DOHH2 (cell line): ENCODE data around the gene FEV.

ENCODE experiments used
- H3F3A ChIP-seq: fragments of 200-600 bp; sonication (generic), shearing (Covaris generic); 2 replicates; pipeline ENCODE4 v1.6.0; 2016; ENCODE audit warnings: antibody characterized with exemption, mild to moderate bottlenecking; ENCODE audit not compliant: control insufficient read depth, insufficient read depth
- H3K27ac ChIP-seq: fragments of 200-600 bp; sonication (generic); 2 replicates; pipeline ENCODE4 v1.5.1; 2014; ENCODE audit warnings: low read depth, mild to moderate bottlenecking, low read length, moderate library complexity
- H3K27me3 ChIP-seq: fragments of 200-600 bp; sonication (generic); 2 replicates; pipeline ENCODE4 v1.6.1; 2014; ENCODE audit warnings: mild to moderate bottlenecking, low read length, mixed read lengths; ENCODE audit not compliant: control insufficient read depth
- H3K36me3 ChIP-seq: fragments of 200-600 bp; sonication (generic); 2 replicates; pipeline ENCODE4 v1.6.1; 2014; ENCODE audit warnings: mild to moderate bottlenecking, low read length, moderate library complexity, mixed read lengths; ENCODE audit not compliant: control insufficient read depth
- H3K4me1 ChIP-seq: fragments of 200-600 bp; sonication (generic); 2 replicates; pipeline ENCODE4 v1.6.1; 2014; ENCODE audit warnings: mild to moderate bottlenecking, low read length, mixed read lengths; ENCODE audit not compliant: control insufficient read depth
- H3K4me2 ChIP-seq: fragments of 200-600 bp; sonication (generic); 2 replicates; pipeline ENCODE4 v1.6.0; 2014; ENCODE audit warnings: mild to moderate bottlenecking, low read length, moderate library complexity
- H3K4me3 ChIP-seq: fragments of 200-600 bp; sonication (generic); 2 replicates; pipeline ENCODE4 v1.5.1; 2014; ENCODE audit warnings: mild to moderate bottlenecking, low read length, mixed read lengths
- H3K79me2 ChIP-seq: fragments of 200-600 bp; sonication (generic); 2 replicates; pipeline ENCODE4 v1.6.1; 2014; ENCODE audit warnings: mild to moderate bottlenecking, low read length, mixed read lengths; ENCODE audit not compliant: control insufficient read depth
- H3K9me2 ChIP-seq: fragments of 200-600 bp; sonication (generic); replicated peaks from 2 replicates; pipeline ENCODE4 v1.6.1; 2014; ENCODE audit warnings: mild to moderate bottlenecking, low read length, mixed read lengths; ENCODE audit not compliant: control insufficient read depth
- H3K9me3 ChIP-seq: fragments of 200-600 bp; sonication (generic); 2 replicates; pipeline ENCODE4 v1.6.1; 2014; ENCODE audit warnings: antibody characterized with exemption, low read length, mixed read lengths; ENCODE audit not compliant: control insufficient read depth, insufficient read depth
- H4K20me1 ChIP-seq: fragments of 200-600 bp; sonication (generic); 2 replicates; pipeline ENCODE4 v1.6.0; 2014; ENCODE audit warnings: low read depth, mild to moderate bottlenecking, antibody characterized with exemption, low read length, moderate library complexity; ENCODE audit not compliant: control insufficient read depth, insufficient read depth
- CTCF ChIP-seq: fragments of 200-600 bp; sonication (generic); IDR thresholded peaks from one replicate; pipeline ENCODE4 v1.5.1; 2014; ENCODE audit warnings: antibody characterized with exemption, mild to moderate bottlenecking, low read depth, low read length; ENCODE audit not compliant: poor library complexity, severe bottlenecking
- EZH2phosphoT487 ChIP-seq: fragments of 200-600 bp; sonication (generic); IDR thresholded peaks from 2 replicates; pipeline ENCODE4 v1.6.1; 2017; ENCODE audit warnings: borderline replicate concordance, mild to moderate bottlenecking, antibody characterized with exemption, low read length, moderate library complexity, mixed read lengths

Gene FEV

DNA sequence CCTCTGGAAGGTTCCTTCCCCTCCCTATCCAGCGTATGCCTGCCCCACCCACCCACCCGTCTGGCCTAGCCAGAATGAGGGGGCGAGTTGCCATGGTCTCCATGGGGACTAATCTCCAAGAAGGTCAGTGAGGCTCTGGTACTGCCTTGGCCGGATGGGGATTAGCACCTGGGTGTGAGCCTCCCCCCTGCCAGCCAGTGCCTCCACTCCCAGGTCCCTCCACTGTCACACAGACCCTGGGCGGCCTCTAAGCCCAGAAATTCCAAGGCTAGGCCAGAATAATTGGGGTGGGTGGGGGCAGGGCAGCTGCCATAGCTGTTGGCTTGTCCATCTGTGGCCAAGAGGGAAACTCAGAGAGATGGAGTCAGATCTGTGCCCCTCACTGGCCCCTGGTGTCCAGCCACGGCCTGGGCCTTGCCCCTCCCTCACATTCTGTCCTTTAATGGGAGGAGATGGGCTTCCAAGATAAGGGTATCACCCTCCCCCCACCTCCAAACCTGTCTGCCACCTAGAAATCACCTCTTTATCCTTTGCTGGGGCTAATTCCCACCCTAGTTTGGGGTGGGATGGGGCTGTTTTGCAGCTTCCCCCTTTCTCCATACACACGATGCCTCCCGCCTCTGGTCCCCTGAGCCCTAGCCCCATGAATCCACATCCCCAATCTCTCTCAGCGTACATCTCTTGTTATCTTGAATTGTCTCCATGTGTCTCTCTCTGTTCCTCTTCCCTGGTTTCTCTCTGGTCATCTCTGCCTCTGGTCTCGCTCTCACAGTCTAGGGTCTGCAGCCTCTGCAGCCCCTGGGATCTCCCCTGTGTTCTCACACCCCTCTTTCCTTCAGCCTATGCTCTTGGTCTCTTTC lies 14.3 kb upstream of the FEV start:
- no peaks in the 10 kb centered on the region for H4K20me1 ChIP-seq
- peaks cover 78% of the 10 kb centered on the region for H3K27me3 ChIP-seq
- H3K4me2 ChIP-seq: no peak overlapping the region
- H3K27ac ChIP-seq: no peak overlapping the region
- H3K36me3 ChIP-seq: no peaks in the 10 kb centered on the region
- H3K4me3 ChIP-seq: no peak overlapping the region
- no peaks in the 10 kb centered on the region for H3K79me2 ChIP-seq
- peaks cover 8% of the 10 kb centered on the region; the same call in 1 of the 2 replicates for H3K4me1 ChIP-seq
- H3F3A ChIP-seq: no peaks in the 10 kb centered on the region
- no peak for TF ChIP-seq EZH2phosphoT487
- no peak for TF ChIP-seq CTCF
- no peaks in the 10 kb centered on the region for H3K9me3 ChIP-seq
- no peaks in the 10 kb centered on the region for H3K9me2 ChIP-seq

GRCh38 chr2:218998414-218999002 lies 13.5 kb upstream of the FEV start:
- no peaks in the 10 kb centered on the region for H3K9me3 ChIP-seq
- H3K9me2 ChIP-seq: no peaks in the 10 kb centered on the region
- no peaks in the 10 kb centered on the region for H3K79me2 ChIP-seq
- no peak overlapping the region for H3K4me3 ChIP-seq
- no peak for TF ChIP-seq EZH2phosphoT487
- no peak for TF ChIP-seq CTCF
- H3K27ac ChIP-seq: no peak overlapping the region
- no peaks in the 10 kb centered on the region for H3K36me3 ChIP-seq
- no peaks in the 10 kb centered on the region for H3F3A ChIP-seq
- peaks cover 8% of the 10 kb centered on the region; the same call in 1 of the 2 replicates for H3K4me1 ChIP-seq
- no peaks in the 10 kb centered on the region for H4K20me1 ChIP-seq
- no peak overlapping the region for H3K4me2 ChIP-seq
- H3K27me3 ChIP-seq: peaks cover 78% of the 10 kb centered on the region

GRCh38 chr2:218997731-218998130 lies 12.7 kb upstream of the FEV start:
- Histone ChIP-seq H3K9me3 (no peaks in the 10 kb centered on the region), H3K27me3 (peaks cover 78% of the 10 kb centered on the region), H3F3A (no peaks in the 10 kb centered on the region), H3K4me3 (no peak overlapping the region), H4K20me1 (no peaks in the 10 kb centered on the region), H3K36me3 (no peaks in the 10 kb centered on the region), H3K79me2 (no peaks in the 10 kb centered on the region), H3K9me2 (no peaks in the 10 kb centered on the region), H3K4me1 (peaks cover 8% of the 10 kb centered on the region; the same call in 1 of the 2 replicates), H3K4me2 (no peak overlapping the region), H3K27ac (no peak overlapping the region)
- TF ChIP-seq EZH2phosphoT487 (no peak), CTCF (no peak)
